Measurements from ENCODE around the gene PCDHGA4.

GRCh38 chr5:141320225-141321169 is 34.3 kb upstream of the PCDHGA4 start, which contains the start of gene TAF7:
- TF ChIP-seq CTCF (IDR thresholded peaks at IDR 0.05) (peak; percentile 94), POLR2AphosphoS5 (IDR thresholded peaks at IDR 0.05; ENCODE audit: low read depth, low read length) (peak; percentile 98)

Measured in Panc1 (cell line).